ENCODE results near the gene BRIP1.
"Not testable (repeated sequence)": the region's sequence is repeated elsewhere in the genome, so short reads cannot be mapped to it uniquely, and the experiment has no call there.

BRIP1 gene

GRCh38 chr17:61897548-61898180 lies 34.3 kb upstream of the BRIP1 start:
- no peak overlapping the region for H3K4me3 ChIP-seq (replicated peaks; ENCODE audit: low read depth, low read length)
- no peak for TF ChIP-seq CTCF (IDR thresholded peaks at IDR 0.05; ENCODE audit: insufficient read depth, low read length, poor library complexity, severe bottlenecking)
- DNase-seq (ENCODE audit: extremely low read depth, insufficient read length): no peak

GRCh38 chr17:61895391-61895790 lies 32.1 kb upstream of the BRIP1 start:
- Histone ChIP-seq H3K36me3 (ENCODE audit: control insufficient read depth, insufficient read depth, low read length) (no peaks in the 10 kb centered on the region; the same call in none of the 2 replicates), H3K4me3 (replicated peaks; ENCODE audit: low read depth, low read length) (no peak overlapping the region), H3K27me3 (replicated peaks; ENCODE audit: control insufficient read depth, insufficient read depth, low read length) (no peaks in the 10 kb centered on the region)
- TF ChIP-seq CTCF (IDR thresholded peaks at IDR 0.05; ENCODE audit: insufficient read depth, low read length, poor library complexity, severe bottlenecking): no peak
- no peak for DNase-seq (ENCODE audit: extremely low read depth, insufficient read length)

More at GRCh38 chr17:61897548-61898180, 34.3 kb upstream of the BRIP1 start:
- no peaks in the 10 kb centered on the region for H3K27me3 ChIP-seq (replicated peaks; ENCODE audit: control insufficient read depth, insufficient read depth, low read length)
- peaks cover 2% of the 10 kb centered on the region for H3K36me3 ChIP-seq (ENCODE audit: control insufficient read depth, insufficient read depth, low read length)

- not testable (repeated sequence) for H3K4me3 ChIP-seq (replicated peaks; ENCODE audit: low read depth, low read length); H3K36me3 ChIP-seq (ENCODE audit: control insufficient read depth, insufficient read depth, low read length); DNase-seq (ENCODE audit: extremely low read depth, insufficient read length); H3K27me3 ChIP-seq (replicated peaks; ENCODE audit: control insufficient read depth, insufficient read depth, low read length)
Observed at GRCh38 chr17:61894310-61894709, 31.0 kb upstream of the BRIP1 start.

GRCh38 chr17:61887733-61888132 lies 24.4 kb upstream of the BRIP1 start:
- not testable (repeated sequence) for H3K36me3 ChIP-seq (ENCODE audit: control insufficient read depth, insufficient read depth, low read length); DNase-seq (ENCODE audit: extremely low read depth, insufficient read length); H3K27me3 ChIP-seq (replicated peaks; ENCODE audit: control insufficient read depth, insufficient read depth, low read length); H3K4me3 ChIP-seq (replicated peaks; ENCODE audit: low read depth, low read length)

- not testable (repeated sequence) for DNase-seq (ENCODE audit: extremely low read depth, insufficient read length); H3K27me3 ChIP-seq (replicated peaks; ENCODE audit: control insufficient read depth, insufficient read depth, low read length); H3K36me3 ChIP-seq (ENCODE audit: control insufficient read depth, insufficient read depth, low read length); H3K4me3 ChIP-seq (replicated peaks; ENCODE audit: low read depth, low read length)
Observed at GRCh38 chr17:61885865-61886264, 22.5 kb upstream of the BRIP1 start.

GRCh38 chr17:61884864-61885263 lies 21.5 kb upstream of the BRIP1 start:
- H3K36me3 ChIP-seq (ENCODE audit: control insufficient read depth, insufficient read depth, low read length): peaks cover 2% of the 10 kb centered on the region
- DNase-seq (ENCODE audit: extremely low read depth, insufficient read length): no peak
- no peak for TF ChIP-seq CTCF (IDR thresholded peaks at IDR 0.05; ENCODE audit: insufficient read depth, low read length, poor library complexity, severe bottlenecking)
- H3K4me3 ChIP-seq (replicated peaks; ENCODE audit: low read depth, low read length): no peak overlapping the region
- no peaks in the 10 kb centered on the region for H3K27me3 ChIP-seq (replicated peaks; ENCODE audit: control insufficient read depth, insufficient read depth, low read length)

- no peak overlapping the region for H3K4me3 ChIP-seq (replicated peaks; ENCODE audit: low read depth, low read length)
- H3K36me3 ChIP-seq (ENCODE audit: control insufficient read depth, insufficient read depth, low read length): peaks cover 2% of the 10 kb centered on the region; the same call in 1 of the 2 replicates
- no peaks in the 10 kb centered on the region for H3K27me3 ChIP-seq (replicated peaks; ENCODE audit: control insufficient read depth, insufficient read depth, low read length)
- no peak for DNase-seq (ENCODE audit: extremely low read depth, insufficient read length)
- TF ChIP-seq CTCF (IDR thresholded peaks at IDR 0.05; ENCODE audit: insufficient read depth, low read length, poor library complexity, severe bottlenecking): no peak
Observed at GRCh38 chr17:61880589-61881102, 17.3 kb upstream of the BRIP1 start.

All from GM06990 (cell line).